Ramos (cell line): ENCODE data around the gene RPS15.

Source experiments
- in situ Hi-C: fragments of 300-500 bp; cut with MboI; formaldehyde crosslinking; loops from one replicate; pipeline ENCODE4 v1.14.3; 2022; ENCODE audit warnings: low sequenced_read_pairs; ENCODE audit not compliant: unreplicated experiment

The RPS15 gene

GRCh38 chr19:1401138-1401888 lies 36.9 kb upstream of the RPS15 start, which contains the start of gene GAMT:
TSS of gene GAMT (minus strand) at chr19:1401542. CDS start at chr19:1401476, 66 bp downstream.
- in situ Hi-C loops: no loop called here

- in situ Hi-C loops: no loop called here
Measured at GRCh38 chr19:1401889-1402217, 36.3 kb upstream of the RPS15 start.

GRCh38 chr19:1402411-1403070 lies 35.7 kb upstream of the RPS15 start:
- in situ Hi-C loops: no loop called here

- in situ Hi-C loops: no loop called here
Measured at GRCh38 chr19:1406774-1407527, 31.2 kb upstream of the RPS15 start.

GRCh38 chr19:1407528-1408299 lies 30.5 kb upstream of the RPS15 start, which contains the start of gene DAZAP1:
TSS of gene DAZAP1 (plus strand) at chr19:1407586. CDS start at chr19:1407774, 188 bp downstream.
- in situ Hi-C loops: no loop called here

- in situ Hi-C loops: no loop called here
Measured at GRCh38 chr19:1408300-1409203, 29.6 kb upstream of the RPS15 start.

GRCh38 chr19:1409204-1410005 lies 28.8 kb upstream of the RPS15 start:
- in situ Hi-C loops: no loop called here

GRCh38 chr19:1410136-1410786 lies 27.9 kb upstream of the RPS15 start:
- in situ Hi-C loops: no loop called here

- in situ Hi-C loops: no loop called here
Measured at GRCh38 chr19:1410789-1411188, 27.4 kb upstream of the RPS15 start.

- in situ Hi-C loops: no loop called here
Measured at GRCh38 chr19:1411255-1412191, 26.7 kb upstream of the RPS15 start.

- in situ Hi-C loops: no loop called here
Measured at GRCh38 chr19:1412323-1412923, 25.8 kb upstream of the RPS15 start.

- in situ Hi-C loops: no loop called here
Measured at GRCh38 chr19:1412995-1413800, 25.0 kb upstream of the RPS15 start.

- in situ Hi-C loops: no loop called here
Measured at GRCh38 chr19:1416014-1416841, 22.0 kb upstream of the RPS15 start.

GRCh38 chr19:1417145-1417544 lies 21.1 kb upstream of the RPS15 start:
- in situ Hi-C loops: no loop called here
